HG03558 (cell line): ENCODE results near the gene PLVAP.

Experiments
- ATAC-seq: cut with Tn5 transposase; IDR thresholded peaks from one replicate; pipeline ENCODE4 v1.9.1; 2021; ENCODE audit warnings: moderate number of reproducible peaks; ENCODE audit not compliant: unreplicated experiment; ENCODE audit errors: extremely low read depth

Gene PLVAP, protein sequence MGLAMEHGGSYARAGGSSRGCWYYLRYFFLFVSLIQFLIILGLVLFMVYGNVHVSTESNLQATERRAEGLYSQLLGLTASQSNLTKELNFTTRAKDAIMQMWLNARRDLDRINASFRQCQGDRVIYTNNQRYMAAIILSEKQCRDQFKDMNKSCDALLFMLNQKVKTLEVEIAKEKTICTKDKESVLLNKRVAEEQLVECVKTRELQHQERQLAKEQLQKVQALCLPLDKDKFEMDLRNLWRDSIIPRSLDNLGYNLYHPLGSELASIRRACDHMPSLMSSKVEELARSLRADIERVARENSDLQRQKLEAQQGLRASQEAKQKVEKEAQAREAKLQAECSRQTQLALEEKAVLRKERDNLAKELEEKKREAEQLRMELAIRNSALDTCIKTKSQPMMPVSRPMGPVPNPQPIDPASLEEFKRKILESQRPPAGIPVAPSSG

GRCh38 chr19:17376935-17377600 is at the start of gene PLVAP:
Gene PLVAP (minus strand): TSS chr19:17377342. CDS start chr19:17377288, 54 bp downstream.
- no peak for ATAC-seq

DNA sequence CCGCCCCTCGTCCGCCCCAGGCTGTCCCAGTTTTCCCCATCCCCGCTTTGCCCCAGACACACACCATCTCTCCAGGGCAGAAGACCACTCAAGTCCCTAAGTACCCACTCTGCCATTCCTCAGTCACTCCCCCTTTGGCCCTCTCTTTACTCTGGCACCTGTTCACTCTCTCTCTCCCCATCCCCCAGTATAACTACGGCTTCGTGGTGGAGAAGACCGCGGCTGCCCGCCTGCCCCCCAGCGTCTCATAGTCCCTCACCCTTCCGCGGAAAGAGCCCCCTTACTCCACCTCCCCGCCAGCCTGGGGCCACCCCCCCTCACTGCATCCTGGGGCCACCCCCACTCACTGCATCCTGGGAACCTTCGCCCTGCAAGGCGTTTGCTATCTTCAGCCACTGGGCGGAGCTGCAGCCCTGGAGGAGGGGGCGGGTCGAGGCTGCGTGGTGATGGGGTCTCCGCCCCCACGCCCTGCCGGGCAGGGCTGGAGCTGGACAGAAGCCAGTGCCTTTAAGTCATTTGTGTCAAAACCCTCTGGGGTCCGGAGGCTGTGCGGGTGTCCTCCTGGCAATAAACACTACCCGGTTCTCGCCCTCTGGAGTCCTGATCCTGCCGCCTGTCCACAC is 47.7 kb upstream of the PLVAP start:
- ATAC-seq: no peak

DNA sequence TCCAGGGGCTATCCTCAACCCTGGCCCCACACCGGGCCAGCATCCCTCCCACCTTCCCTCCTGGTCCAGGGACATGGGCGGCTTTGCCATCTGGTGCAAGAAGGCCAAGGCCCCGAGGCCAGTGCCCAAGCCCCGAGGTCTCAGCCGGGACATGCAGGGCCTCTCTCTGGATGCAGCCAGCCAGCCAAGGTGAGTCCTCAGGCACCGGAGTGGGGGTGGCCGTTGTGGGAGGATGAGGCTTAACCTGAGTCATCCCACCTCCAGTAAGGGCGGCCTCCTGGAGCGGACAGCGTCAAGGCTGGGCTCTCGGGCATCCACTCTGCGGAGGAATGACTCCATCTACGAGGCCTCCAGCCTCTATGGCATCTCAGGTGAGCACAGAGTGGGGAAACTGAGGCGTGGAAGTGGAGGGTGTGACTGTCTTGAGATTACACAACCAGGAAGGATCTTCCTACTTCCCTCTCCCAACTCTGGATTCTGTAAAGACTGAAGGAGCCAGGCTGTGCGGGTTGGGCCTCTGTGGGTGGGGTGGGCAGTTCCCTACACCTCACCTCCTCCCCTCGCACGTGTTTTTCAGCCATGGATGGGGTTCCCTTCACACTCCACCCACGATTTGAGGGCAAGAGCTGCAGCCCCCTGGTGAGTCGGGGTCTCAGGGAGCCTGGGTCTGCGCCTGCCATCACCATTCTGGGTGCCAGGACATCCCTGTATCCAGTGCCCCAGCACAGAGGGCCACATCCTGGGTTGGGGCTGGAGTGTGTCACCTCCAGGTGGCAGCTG is 46.5 kb upstream of the PLVAP start:
- ATAC-seq: no peak

DNA sequence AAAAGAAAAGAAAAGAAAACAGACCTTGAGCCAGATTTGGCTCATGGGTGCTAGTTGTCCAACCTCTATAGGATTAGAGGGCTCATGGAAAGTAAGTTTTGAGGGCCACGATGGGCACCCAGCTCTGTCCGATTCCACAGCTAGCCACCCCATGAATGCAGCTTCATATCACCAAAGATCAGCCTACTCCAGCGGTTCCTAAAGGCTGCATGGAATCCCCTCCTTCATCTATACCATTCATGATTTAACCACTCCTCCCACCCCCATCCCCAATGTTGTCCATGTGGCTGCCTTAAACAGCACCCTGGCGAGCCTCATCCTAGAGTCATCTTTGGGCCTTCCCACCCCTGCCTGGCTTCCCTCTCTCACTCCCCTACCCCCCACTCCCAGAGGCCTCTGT is 44.8 kb upstream of the PLVAP start:
- no peak for ATAC-seq

GRCh38 chr19:17420475-17420924 is 43.4 kb upstream of the PLVAP start:
- no peak for ATAC-seq

- ATAC-seq: peak; percentile 46
These were observed 42.7 kb upstream of the PLVAP start, which contains the start of gene MVB12A for GRCh38 chr19:17419621-17420474. Gene MVB12A (plus strand): TSS chr19:17420047. CDS start chr19:17420136, 89 bp downstream.

DNA sequence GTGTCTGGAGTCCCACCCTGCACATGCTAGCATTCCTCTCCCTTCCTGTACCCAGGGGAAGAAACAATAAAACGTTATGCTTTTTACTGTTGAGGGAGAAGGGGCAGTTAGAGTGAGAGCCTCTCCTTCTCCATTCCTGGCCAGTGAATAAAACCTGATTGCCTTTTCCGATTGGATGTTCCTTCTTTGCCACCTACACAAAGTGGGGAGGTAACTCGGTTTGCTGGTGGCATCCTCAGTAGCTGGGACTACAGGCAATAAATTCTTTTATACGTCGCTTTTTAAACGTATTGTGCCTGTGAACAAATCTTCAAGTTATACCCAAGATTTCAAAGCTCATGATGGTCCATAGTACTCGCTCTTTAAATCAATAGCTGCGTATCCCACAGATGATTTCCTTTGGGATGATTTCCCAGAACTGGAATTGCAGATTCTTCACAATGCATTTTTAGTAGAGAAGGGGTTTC is 42.0 kb upstream of the PLVAP start:
- ATAC-seq: no peak

DNA sequence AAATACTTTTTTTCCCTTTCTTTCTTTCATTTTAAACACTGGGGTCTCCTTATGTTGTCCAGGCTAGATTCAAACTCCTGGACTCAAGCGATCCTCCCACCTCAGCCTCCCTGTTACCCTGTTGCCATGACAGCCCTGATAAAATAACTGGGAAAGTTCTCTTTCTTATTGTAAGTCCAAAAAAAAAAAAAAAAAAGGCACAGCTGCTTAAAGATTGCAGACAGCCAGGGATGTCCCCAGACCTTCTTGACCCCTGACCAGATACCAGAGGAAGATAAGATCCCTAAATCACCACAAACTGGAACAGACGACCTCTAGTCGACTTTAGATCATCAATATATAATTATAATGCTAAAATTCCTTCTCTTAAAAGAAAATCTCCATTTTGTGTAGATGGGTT is 41.6 kb upstream of the PLVAP start:
- ATAC-seq: no peak

- ATAC-seq: no peak
These were observed 38.0 kb upstream of the PLVAP start for GRCh38 chr19:17415121-17415520.

GRCh38 chr19:17414097-17414496 is 37.0 kb upstream of the PLVAP start:
- no peak for ATAC-seq

GRCh38 chr19:17411801-17412200 is 34.7 kb upstream of the PLVAP start:
- ATAC-seq: no peak

DNA sequence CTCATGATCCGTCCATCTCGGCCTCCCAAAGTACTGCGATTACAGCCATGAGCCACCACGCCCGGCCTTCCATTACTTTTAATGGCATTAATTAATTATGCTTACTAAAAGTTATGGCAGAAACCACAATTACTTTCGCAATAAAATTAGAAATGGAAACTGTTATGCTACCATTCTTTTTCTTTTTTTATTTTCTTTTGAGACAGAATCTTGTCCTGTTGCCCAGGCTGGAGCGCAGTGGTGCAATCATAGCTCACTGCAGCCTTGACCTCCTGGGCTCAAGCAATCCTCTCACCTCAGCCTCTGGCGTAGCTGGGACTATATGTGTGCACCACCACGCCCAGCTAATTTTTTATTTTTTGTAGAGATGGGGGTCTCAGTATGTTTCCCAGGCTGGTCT is 32.8 kb upstream of the PLVAP start:
- ATAC-seq: no peak

DNA sequence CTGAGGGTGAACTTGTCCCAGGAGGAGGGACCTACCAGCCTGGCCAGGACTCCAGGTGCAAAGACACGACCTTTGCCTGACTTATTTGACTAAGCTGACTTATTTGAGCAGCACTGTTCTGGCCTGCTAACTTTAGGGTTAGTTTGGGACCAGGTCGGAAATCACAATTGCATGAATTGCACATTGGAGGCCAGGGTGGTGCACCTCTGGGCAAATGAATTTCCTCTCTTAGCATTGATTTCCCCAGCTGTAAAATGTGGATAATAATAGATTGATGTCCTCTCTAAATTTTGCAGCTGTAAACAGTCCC is 29.7 kb upstream of the PLVAP start:
- ATAC-seq: no peak

GRCh38 chr19:17406046-17406886 is 29.1 kb upstream of the PLVAP start:
- ATAC-seq: no peak

- ATAC-seq: no peak
These were observed 28.3 kb upstream of the PLVAP start, which contains the start of gene BST2 for GRCh38 chr19:17405250-17406045. Gene BST2 (minus strand): TSS chr19:17405630. CDS start chr19:17405575, 55 bp downstream.

DNA sequence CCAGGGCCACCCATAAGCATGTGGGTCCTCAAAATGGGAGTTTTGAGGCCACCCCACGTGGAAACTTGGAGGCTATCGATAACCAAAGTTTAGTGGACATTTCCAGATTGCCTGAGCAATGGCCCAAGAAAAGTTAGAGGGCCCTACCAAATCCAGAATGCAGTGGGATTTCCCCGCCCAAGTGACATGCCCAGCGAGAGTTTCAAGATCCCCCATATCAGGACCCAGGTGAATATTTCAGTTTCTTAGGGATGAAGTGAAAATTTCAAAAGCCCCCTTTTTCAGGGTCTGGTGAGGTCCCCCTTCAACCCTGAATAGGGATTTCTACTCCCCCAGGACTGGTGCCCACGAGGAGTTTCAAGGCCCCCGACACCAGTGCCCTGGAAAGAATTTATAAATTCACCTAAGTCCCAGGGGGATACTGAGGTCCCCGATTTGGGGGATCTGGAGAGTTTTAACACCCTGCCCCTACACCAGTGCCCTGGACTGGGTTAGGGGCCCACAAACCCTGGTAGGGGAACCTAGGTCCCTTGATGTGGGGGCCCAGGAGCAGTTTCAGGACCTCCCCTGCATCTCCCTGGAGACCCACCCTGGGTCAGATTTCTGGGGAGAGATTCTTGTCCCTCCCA is 27.6 kb upstream of the PLVAP start:
- no peak for ATAC-seq

GRCh38 chr19:17404015-17404414 is 26.9 kb upstream of the PLVAP start:
- no peak for ATAC-seq
